NCI-H510A treated with DMSO at 0.1 percent for 48 hours (cell line): ENCODE data around the gene IRF5.
A peak's percentile ranks its signal among the peaks of the same experiment; 100 is the strongest.

Experiments
- DNase-seq: peaks from one replicate; lab custom pipeline; 2025; lab: John Stamatoyannopoulos, UW

The IRF5 gene, protein sequence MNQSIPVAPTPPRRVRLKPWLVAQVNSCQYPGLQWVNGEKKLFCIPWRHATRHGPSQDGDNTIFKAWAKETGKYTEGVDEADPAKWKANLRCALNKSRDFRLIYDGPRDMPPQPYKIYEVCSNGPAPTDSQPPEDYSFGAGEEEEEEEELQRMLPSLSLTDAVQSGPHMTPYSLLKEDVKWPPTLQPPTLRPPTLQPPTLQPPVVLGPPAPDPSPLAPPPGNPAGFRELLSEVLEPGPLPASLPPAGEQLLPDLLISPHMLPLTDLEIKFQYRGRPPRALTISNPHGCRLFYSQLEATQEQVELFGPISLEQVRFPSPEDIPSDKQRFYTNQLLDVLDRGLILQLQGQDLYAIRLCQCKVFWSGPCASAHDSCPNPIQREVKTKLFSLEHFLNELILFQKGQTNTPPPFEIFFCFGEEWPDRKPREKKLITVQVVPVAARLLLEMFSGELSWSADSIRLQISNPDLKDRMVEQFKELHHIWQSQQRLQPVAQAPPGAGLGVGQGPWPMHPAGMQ

DNA sequence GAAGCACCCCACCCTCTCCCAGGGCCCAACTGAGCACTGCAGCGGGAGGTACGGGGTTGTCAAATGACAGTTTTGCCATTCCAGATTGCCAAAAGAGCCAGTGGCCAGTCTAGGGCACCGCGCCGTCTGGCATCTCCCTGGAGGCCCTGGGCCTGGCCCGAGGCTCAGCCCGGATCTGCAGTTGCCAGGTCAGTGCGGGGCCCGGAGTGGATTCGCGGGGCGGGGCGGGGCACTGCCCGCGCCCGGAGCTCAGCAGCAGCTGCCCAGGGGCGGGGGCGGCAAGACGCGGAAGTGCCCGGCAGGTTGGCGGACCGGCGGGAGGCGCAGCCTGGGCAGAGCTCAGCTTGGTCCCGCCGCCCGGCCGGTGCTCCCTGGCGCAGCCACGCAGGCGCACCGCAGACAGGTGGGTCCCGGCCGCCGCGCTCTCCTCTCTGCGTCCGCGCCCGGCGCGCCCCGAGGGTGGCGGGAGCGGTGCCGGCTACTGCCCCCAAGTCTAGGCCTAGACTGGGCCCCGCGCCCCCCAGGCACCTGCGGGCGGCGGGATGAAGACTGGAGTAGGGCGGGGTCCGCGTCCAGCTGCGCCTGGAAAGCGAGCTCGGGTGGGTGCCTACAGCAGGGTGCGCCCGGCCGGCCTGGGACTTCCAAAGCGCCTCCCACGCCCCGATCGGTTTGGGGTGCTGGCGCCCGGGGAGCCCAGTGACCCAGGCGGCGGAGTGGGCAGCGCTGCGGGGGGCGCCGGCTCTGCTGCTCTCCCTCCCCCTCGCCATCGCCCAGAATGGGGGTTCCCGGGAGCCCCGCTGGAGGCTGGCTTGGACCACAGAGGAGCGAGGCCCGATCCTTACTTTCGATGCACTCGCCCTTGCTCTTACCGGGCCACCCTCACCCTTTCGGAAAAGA is at the start of gene IRF5:
Gene IRF5 (plus strand): TSS at position 281 of the 897 bp plus-strand sequence. CDS start 4,155 bp downstream, outside the sequence.
- peak; percentile 11 for DNase-seq

DNA sequence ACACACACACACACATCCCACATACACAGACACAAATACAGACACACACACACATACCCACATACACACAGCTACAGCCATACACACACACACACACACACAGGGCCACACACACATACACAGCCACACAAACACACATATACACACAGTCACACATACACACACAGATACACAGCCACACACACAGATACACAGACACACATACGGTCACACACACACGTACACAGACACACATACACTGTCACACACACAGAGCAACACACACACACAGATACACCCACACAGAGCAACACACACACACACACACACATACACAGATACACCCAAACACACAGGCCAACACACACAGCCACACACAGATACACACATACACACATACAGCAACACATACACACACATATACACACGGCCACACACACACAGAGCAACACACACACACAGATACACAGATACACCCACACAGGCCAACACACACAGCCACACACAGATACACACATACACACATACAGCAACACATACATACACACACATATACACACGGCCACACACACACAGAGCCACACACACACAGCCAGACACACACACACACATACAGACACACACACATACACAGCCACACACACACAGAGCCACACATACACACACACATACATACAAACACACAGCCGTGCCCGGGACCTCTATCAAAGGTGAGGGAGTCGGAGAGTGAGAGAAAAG is 49.5 kb upstream of the IRF5 start:
- no peak for DNase-seq

DNA sequence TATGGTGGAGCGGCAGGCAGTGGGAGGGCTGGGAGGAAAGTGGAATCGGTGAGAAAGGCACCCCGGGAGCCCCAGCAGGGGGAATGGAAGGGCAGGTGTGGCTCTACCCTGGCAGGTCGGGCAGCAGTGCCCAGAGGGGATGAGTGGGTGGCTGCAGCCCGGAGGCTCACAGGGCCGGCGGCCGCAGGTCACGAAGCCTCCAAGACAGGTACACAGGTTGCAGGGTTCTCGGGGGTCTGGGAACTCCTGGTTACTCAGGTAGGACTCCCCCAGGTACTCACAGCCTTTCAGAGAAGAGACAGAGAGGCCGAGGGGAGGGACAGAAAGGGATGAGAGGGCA is 49.0 kb upstream of the IRF5 start:
- DNase-seq, result no peak

DNA sequence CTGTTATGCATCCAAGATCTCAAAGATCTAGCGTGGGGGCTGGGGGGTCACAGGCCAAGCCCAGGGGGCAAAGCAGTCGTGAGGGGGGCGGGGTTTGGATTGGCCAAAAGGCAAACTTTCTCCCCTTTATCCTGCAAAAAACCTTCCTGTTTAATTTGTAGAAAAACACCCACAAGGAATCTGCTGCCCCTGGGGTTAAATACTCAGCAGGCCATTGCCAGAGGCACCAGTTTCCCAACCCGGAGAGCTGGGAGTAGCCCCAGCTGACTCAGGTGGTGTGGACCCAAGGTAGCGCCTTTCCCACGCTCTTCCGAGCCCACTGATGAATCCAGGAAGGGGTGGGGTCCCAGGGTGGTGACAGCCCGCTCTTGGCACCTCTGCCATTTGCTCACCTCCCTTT is 48.6 kb upstream of the IRF5 start:
- no peak for DNase-seq

DNA sequence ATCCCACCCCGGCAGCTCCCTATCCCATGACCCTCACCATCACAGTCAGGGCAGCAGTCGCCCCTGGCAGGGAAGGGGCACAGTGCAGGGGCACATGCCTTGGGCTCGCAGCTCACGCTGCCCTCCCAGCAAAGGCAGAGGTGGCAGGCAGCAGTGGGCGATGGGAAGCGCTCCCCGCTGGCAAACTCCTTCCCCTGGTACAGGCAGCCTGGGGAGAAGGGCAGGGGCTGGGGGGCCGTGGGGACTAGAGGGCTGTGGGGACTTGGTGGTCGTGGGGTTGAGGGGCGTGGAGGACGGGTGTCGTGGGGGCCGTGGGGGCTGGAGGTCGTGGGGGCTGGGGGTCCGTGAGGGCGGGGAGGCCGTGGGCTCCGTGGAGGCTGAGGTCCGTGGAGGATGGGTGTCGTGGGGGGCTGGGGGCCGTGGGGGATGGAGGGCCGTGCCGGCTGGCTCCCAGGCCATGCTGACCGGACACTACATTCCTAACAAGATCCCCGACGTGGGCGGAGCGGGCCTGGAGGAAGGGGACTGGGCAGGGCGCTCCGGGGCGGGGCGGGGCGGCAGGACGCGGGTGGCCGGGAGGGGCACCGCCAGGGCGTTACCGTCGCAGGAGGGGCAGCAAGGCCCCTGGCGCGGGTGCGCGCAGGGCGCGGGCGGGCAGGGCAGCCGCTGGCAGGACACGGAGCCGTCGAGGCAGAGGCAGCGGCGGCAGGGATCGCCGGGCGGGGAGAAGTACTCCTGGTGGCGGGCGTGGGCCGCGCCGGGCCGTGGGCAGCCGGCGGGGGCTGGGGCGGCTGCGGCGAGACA is 47.2 kb upstream of the IRF5 start:
- no peak for DNase-seq

DNA sequence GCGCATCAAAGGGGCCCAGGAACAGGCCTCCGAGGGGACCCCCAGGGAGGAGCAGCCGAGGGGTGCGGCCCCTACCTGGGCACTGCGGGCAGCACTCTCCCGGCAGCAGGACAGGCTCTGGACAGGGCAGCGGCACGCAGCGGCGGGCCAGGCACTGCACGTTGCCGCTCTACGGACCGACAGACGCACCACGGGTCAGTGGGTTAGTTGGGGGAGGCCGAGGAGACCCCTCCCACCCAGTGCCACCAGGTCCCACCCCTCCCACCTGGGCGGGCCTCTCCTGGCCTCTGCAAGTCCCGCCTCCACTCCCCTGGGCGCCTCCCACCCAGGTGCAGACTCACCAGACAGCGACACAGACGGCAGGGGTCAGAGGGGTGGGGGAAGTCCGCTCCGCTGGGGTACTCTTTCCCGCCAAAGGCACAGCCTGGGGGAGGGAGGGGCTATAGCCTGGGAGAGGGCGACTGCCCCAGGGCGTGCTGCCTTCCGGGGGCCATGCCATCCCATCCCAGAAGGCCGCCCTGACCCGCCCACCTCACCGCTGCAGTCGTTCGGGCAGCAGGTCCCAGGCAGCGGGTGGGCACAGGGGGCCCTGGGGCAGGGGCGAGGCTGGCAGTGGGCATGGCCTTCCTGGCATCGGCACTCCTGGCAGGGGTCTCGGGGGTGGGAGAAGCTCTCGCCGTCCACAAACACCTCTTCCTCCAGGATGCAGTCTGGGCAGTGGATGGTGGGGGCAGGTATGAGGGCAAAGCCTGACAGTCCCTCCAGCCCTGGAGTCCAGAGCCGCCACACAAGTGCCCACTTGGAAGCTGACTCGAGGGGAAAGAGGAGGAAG is 46.4 kb upstream of the IRF5 start:
- peak; percentile 12 for DNase-seq

DNA sequence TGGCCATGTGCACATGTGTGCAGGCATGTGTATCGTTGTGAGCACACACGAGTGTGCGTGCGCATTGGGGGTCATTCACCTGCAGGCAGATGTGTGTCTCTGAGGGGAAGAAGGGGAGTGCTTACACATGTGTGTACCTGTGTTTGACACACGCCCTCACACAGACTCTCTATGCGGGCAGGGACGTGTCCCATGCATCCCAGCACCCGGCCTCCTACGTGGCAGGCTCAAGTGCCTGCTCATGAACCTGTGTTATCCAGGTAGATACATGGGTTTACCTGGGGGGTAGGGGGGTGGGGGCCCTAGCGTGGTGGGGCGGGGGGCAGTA is 45.8 kb upstream of the IRF5 start:
- no peak for DNase-seq

DNA sequence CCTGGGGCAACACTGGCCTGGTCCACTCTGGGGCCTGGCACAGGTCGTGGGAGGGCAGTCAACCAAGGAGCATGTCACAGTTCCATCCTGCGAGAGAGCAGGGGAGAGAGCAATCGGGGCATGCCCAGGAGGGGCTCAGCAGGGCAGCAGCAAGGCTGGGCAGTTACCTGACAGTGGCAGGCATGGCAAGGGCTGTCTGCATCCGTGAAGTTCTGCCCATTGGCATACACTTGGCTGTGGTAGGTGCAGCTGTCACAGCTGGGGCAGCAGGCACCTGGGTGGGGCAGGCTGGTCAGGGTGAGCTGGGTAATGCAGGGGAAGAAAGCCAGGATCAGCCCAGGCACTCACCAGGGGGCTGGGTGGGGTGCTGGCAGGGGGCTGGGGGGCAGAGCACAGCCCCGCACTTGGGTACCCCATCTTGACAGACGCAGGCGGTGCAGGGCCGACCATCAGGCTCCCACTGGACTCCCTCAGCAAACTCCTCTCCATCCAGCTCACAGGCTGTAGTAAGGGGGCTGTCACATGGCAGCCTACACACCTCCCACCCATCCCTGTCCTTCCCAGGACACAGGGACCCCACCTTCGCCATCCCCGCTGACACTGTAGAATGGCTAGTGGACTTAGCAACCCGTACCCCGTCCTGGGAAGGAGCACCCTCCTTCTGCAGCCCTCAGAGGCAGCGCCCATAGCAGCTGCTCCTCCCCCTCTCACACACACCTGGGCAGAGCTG is 45.0 kb upstream of the IRF5 start:
- no peak for DNase-seq

DNA sequence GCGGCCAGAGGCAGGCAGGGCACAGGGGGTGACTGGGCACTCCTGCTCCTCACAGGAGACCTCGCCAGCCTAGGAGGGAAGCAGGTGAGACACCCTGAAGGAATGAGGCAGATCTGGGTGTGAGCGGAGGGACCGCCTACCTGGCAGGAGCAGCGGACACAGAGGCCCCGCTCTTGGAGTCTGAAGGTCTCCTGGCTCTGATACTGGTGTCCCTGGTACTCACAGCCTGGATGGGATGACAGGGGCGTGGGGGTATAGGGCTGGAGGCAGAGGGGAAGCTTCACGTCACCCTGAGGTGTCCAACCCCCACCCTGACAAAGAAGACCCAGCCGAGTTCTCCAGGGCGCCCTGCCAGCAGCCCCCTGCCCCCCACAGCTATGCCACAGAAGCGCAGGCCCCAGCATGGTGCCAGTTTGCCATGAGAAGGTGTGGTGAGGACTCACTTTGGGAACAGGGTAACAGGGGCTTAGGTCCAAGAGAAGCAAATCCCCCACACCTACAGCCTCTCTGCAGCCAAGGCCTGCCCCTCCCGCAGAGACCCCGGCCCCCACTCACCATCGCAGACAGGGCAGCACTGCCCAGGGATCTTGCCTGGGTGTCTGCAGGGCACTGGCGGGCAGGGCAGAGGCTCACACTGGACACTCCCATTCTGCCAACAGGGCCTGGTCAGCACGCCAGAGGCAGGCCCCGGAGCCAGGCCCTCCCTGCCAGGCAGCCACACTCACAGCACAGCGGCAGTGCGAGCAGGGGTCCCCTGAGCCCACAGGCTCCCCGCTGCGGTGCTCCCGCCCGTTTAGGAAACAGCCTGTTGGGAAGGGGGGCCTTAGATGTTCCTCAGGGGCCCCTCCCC is 44.3 kb upstream of the IRF5 start:
- no peak for DNase-seq

DNA sequence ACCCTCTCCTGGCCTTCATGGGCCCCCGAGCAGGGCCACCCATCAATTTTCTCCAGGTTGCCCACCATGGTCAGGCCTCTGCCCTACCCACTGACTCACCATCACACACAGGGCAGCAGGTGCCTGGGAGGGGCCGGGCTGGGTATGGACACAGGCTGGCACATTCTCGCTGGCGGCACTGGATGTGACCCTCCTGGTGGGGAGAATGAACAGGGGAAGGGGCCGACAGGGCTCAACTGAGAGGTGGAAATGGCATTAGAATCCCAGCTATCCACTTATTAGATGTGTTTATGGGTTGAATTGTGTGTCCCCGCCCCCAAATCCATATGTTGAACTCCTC is 43.7 kb upstream of the IRF5 start:
- no peak for DNase-seq

DNA sequence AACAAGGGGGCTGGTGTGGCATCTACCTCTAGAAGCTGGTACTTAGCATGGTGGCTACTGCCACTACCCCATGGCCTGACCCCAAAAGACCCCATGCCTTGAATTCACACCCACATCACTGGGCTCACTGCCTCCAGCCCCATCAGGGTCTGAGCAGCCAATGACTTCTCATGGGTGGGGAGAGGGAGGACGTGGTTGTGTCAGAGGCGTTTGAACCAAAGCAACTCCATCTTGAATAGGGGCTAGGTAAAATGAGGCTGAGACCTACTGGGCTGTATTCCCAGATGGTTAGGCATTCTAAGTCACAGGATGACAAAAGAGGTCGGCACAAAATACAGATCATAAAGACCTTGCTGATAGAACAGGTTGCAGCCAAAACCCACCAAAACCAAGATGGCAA is 42.4 kb upstream of the IRF5 start:
- DNase-seq, result no peak

DNA sequence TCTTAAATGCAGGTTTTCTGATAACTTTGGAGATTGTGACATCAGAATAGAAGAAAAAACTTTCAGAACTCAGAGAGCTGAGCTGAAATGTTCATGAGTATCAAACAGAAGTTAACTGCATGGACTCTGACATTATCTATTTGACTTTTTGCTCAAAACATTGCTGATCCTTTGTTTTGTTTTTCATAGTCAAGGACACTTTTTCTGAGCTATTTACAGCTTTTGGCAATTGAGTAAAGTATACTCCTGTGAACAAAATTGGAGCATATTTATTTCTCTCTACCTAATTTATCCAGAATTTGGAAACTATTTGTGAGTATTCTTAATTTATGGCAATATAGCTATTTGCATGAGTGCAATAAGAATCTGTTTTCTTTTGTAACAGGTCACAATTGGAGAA is 38.3 kb upstream of the IRF5 start:
- no peak for DNase-seq

DNA sequence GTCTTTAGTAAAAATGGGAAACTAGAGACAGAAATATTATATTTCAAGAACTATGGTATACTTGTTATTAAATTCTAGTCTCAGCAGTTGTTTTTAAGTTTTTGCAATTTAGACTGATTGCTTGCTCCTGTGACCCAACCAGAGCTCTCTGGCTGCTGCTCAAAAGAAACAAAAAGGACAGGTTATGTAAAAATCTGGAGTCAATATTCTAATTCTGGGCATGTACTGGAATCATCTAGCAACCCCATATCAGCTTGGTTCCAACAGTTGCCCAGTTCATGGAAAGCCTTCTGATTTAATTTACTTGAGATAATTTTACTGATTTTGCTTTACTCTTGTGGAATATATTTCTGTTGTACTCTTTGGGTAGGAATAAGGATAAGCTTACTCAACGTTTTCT is 37.5 kb upstream of the IRF5 start:
- no peak for DNase-seq

DNA sequence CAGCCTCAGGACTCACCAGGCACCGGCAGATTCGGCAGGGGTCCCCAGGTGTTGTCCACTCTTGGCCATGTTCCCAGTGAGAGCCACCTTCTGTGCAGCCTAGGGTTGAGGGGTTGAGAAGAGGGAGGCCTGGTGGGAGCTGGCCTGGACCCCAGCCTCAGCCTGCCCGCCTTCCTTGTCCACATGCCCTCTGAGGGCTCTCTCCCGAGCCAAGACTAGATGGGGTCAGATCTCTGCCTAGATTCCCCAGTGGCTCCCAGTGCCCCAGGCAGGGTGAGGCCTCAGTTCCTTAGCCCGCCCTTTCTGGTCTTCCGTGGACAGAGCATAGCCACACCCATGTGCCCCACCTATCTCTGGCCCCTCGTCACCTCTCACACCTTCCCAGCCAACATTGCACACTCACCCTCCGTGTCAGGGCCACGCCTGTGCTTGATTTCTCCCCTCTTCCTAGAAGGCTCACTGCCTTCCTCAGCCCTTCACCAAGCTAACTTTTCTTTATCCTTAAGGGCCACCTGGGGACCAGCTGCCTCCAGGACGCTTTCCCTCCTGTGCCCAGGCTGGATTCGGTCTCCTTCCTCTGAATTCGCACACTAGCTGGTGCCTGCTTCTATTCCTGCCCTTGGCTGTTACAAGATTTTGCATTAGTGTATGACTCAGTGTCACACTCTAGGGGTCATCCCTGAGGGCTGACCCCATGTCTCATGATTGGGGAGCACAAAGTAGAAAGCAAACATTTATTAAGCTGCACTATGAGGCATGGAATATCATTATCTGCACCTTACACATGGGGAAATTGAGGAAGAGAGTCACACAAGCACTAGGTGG is 34.8 kb upstream of the IRF5 start:
- DNase-seq, result no peak

DNA sequence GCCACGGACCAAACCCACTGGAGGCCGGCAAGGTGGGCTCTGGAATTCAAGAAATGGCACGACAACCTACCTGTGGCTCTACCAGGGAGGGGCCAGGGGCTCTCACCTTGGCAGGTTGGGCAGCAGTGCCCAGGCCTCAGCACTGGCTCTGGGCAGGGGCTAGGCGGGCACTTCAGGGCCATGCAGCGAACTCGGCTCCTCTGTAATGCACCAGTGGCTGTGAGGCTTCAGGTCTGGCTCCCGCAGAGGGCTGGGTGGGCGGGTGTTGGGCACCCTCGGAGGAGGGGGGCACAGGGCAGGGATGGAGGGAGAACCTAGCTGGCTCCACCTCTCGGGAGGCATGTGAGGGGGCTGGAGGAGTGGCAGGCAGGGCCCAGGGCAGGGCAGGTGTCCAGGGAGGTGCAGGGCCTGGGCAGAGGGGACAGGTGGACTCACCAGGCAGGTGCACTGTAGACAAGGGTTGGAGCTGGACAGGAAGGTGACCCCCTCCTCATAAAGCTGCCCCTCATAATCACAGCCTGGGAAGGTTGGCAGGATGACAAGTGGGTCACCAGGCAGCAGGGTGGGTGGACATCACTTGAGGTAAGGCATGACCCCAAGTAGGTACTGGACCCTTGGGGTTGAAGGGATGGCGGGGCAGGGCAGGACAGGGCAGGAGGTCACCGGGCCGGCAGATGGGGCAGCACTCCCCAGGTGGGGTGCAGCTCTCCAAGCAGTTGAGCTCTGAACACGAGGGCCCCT is 33.9 kb upstream of the IRF5 start:
- no peak for DNase-seq

DNA sequence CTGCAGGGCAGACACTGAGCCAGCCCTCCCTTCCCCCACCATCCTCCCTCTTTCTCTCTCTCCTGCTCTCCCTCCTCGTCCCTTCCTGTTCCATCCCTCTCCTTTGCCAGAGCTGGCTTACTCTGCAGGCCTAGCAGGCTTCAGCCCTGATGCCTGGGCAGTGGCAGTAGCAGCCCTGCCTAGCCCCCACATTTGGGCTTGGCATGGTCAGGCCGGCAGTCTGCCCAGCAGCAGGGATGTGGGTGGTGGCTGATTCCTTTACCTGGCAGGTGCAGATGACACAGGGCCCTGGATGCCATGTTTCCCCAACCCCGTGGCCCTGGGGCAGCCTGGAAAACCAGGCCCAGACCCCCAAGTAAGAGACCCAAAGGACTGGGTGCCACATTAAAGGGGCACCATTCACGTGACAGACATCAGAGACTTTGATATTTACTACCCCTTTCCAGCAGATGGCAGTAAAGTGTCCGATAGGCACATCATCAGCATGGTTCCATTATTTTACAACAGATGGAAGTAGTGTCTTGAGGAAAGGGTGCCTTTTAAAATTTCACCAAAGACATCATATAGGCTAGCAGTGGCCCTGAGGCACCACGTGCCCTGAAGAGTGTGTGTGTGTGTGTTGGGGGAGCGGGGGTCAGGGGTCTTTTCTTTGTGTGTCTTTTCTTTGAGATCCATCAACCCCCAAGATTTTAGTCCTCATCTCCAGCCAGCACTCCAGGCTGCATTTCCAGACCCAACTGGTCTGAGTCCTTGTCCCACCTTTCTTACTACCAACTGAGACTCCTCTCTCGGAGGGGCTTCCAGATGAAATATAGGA is 33.1 kb upstream of the IRF5 start:
- peak; percentile 10 for DNase-seq
